Smooth muscle cell of the brain vasculature (primary cell): Measurements from ENCODE around the gene RUFY2.
A peak's percentile ranks its signal among the peaks of the same experiment; 100 is the strongest.

Experiments used
- DNase-seq: peaks from one replicate; pipeline ENCODE4 v3.0.0-alpha.2; 2012; ENCODE audit warnings: low read depth, low spot score

Gene RUFY2

DNA sequence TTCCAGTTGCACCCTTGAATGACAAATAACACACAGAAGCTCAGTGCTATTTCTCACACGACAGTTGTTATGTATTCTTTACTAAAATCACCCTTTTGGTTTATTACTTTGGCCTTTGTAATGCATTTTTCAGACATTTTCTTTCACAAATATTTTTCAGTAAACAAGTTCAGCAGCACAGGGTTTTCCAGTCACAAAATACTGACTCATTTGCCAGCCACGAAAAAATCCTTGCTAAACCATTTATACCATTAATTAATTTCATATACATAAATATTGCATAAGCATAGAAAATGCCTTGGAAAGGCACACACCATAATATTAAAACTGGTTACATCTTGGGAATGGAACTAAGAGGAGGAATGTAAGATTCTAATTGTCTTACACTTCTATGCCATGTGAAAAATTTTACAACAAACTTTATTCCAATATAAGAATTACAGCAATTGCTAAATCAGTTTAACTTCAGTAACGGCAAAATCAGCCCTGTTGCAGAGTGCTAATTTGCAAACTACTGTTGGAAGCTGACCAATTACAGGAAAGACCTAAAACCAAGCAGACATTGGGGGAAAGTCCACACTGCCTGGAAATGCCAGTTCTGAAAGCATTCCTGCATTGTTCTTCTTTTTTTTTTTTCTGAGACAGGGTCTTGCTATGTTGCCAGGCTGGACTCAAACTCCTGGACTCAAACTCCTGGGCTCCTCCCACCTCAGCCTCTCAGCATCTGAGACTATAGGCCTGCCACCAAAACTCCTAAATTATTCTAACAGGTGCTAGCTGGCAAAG is 42.8 kb downstream of the RUFY2 start:
- no peak for DNase-seq

GRCh38 chr10:68362590-68362989 is 44.5 kb downstream of the RUFY2 start:
- DNase-seq: no peak

- no peak for DNase-seq
Observed at GRCh38 chr10:68359189-68359588, 47.9 kb downstream of the RUFY2 start.

DNA sequence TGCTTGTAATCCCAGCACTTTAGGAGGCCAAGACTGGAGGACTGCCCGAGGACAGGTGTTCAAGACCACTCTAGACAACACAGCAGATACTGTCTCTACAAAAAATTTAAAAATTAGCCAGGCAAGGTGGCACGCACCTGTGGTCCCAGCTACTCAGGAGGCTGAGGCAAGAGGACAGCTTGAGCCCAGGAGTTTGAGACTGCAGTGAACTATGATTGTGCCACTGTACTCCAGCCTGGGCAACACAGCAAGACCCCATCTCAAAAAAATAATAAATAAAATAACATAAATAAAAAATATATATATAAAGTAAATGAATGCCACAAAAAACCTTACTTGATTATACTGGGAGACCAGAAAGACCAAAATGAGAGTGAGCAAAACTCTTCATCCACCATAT is 53.5 kb downstream of the RUFY2 start:
- DNase-seq: no peak

DNA sequence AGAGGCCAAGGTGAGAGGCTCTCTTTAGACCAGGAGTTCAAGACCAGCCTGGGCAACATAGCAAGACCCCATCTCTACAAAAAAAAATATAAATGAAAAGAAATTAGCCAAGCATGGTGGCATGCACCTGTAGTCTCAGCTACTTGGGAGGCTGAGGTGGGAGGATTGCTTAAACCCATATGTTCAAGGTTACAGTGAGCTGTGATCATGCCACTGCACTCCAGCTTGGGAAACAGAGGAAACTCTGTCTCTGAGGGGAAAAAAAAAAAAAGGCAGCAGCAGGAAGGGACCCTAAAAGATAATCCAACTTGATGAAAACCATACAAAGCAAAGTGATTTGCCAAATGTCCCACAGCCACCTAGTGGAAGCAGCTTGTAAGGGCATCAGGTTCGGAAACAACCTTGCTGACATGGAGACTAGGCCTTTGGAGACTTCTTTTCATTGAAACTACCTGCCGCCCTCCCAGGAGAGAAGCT is 58.8 kb downstream of the RUFY2 start:
- no peak for DNase-seq

GRCh38 chr10:68346774-68347173 is 60.3 kb downstream of the RUFY2 start:
- DNase-seq: no peak

DNA sequence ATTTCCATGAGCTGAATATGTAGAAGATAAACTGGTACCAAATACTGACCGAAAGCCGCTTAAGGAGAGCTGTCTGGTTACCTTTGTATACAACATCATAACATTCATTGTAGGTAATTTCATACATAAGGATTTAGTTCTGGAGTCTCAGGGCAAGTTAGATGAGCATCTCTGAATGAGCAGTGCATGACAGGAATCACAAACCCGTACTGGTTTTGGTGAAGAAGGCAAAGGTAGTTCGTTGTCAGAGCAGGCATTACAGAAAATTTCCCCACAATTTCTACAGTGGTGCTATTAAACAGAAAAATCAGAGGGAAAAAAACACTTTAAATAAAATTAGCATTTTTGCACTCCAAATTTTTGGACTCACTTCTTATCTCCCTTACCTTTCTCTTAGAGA is 61.5 kb downstream of the RUFY2 start:
- DNase-seq: no peak

GRCh38 chr10:68342909-68343516 is 64.1 kb downstream of the RUFY2 start:
- DNase-seq: no peak

GRCh38 chr10:68340358-68341080 is 66.6 kb downstream of the RUFY2 start:
- no peak for DNase-seq

GRCh38 chr10:68336754-68337351 is 70.2 kb downstream of the RUFY2 start:
- no peak for DNase-seq

DNA sequence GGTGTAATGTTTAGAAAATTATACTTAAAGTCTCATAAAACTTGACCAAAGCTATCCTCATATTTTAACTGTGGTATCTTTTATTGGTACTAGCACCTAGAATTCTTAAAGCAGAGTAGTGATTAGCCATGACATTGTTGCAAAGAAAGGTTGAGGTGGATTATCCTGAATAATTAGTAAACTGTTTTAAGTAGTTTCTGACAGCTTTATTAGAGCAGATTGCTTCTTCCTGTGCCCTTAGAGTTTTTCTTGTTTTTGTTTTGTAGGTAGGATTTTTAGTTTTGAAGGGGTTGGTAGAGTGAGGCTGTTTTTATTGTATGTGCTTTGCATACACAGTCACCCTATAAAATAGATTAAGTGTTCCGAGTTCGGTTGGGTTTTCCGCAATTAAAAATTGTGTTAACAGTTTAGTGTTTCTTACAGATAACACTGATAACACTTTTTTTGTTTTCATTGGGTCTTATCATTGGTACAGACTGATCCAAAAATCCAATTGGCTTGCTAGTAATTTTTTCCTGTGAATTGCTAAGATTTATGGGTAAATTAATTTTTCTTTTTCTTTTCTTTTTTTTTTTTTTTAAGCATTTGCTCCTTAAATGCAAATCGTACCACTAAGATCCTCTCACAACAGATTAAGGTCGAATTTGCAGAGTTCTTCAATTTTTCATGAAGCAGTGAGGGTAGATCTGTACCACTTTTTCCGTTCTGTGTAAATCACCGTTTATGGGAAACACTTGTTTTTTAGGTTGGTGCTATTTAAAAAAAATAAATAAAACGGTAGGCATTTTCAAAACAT is 72.2 kb downstream of the RUFY2 start:
- DNase-seq: no peak

- DNase-seq: no peak
Observed at GRCh38 chr10:68333440-68334431, 73.3 kb downstream of the RUFY2 start.

DNA sequence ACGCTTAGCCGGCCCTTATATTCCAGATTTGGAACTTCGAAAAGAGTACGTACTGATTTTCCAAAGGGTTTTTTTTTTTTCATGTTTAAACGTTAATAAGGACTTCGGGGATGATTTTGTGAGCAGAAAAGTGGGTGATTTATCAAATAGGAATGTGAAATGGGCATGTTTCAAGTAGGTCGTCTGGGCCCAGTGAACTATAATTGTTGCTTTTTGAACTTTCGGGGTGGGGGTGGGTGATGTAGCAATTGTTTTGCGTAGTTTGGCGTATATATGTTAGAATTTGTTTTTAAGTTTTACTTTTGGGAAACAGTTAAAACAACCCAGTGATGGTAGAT is 74.0 kb downstream of the RUFY2 start:
- DNase-seq: no peak

GRCh38 chr10:68332259-68333057 is 74.6 kb downstream of the RUFY2 start, which contains the start of gene PBLD:
TSS of gene PBLD (minus strand) at chr10:68332928. CDS start at chr10:68306844, 26,084 bp downstream.
- DNase-seq: peak; percentile 75

- peak; percentile 93 for DNase-seq
Observed at GRCh38 chr10:68331455-68332258, 75.4 kb downstream of the RUFY2 start, which contains the start of gene HNRNPH3. TSS of gene HNRNPH3 (plus strand) at chr10:68332064. CDS start at chr10:68337222, 5,158 bp downstream.

GRCh38 chr10:68330852-68331454 is 76.1 kb downstream of the RUFY2 start:
- DNase-seq: no peak

DNA sequence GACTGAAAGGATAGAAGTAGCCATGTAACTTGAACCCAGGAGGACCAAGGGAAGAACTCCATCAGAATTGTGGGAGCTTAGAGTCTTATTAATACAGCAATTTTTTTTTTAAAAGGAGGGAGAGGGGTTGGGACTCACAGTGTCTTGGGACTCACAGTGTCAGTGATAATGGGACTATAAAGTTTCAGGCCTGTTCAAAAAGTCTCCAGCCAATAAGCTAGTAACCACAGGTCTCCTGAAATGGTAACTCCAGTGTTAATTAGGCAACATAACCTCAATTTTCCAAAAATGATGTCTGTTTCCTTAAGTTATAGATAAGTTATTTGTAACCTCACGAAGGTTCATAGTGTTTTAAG is 77.6 kb downstream of the RUFY2 start:
- no peak for DNase-seq
